Karpas-422 (cell line): ENCODE measurements around the gene KIF25. TPM values are rescaled to one million over a fixed set of nuclear protein-coding genes. Genes with fewer than 3 reads are reported as not detected.

Experiments used
- DNase-seq: peaks from one replicate; pipeline ENCODE4 v3.0.0-alpha.2; 2015
- H2AFZ ChIP-seq: fragments of 200-600 bp; sonication (generic); 2 replicates; pipeline ENCODE4 v1.6.1; 2014; ENCODE audit warnings: antibody characterized with exemption, low read length, mixed read lengths
- H3K27ac ChIP-seq: fragments of 200-600 bp; sonication (generic); 2 replicates; pipeline ENCODE4 v1.5.1; 2014; ENCODE audit warnings: mild to moderate bottlenecking, low read length, moderate library complexity
- H3K27me3 ChIP-seq: fragments of 200-600 bp; sonication (generic); 2 replicates; pipeline ENCODE4 v1.6.1; 2014; ENCODE audit warnings: low read length, mixed read lengths
- H3K36me3 ChIP-seq: fragments of 200-600 bp; sonication (generic); 2 replicates; pipeline ENCODE4 v1.6.1; 2014; ENCODE audit warnings: low read length, mixed read lengths; ENCODE audit not compliant: insufficient read depth
- H3K4me1 ChIP-seq: fragments of 200-600 bp; sonication (generic); 2 replicates; pipeline ENCODE4 v1.6.1; 2014; ENCODE audit warnings: mild to moderate bottlenecking, low read length, mixed read lengths
- H3K4me2 ChIP-seq: fragments of 200-600 bp; sonication (generic); 2 replicates; pipeline ENCODE4 v1.6.1; 2014; ENCODE audit warnings: low read length, low read depth, mild to moderate bottlenecking; ENCODE audit not compliant: poor library complexity, severe bottlenecking
- H3K4me3 ChIP-seq: fragments of 200-600 bp; sonication (generic); 2 replicates; pipeline ENCODE4 v1.5.1; 2014; ENCODE audit warnings: mild to moderate bottlenecking, antibody characterized with exemption, low read length, mixed read lengths
- H3K79me2 ChIP-seq: fragments of 200-600 bp; sonication (generic); 2 replicates; pipeline ENCODE4 v1.6.1; 2014; ENCODE audit warnings: mild to moderate bottlenecking, low read length, mixed read lengths
- H3K9ac ChIP-seq: fragments of 200-600 bp; sonication (generic); 2 replicates; pipeline ENCODE4 v1.6.0; 2014; ENCODE audit warnings: low read length
- H3K9me2 ChIP-seq: fragments of 200-600 bp; sonication (generic), shearing (Covaris generic); replicated peaks from 2 replicates; pipeline ENCODE4 v1.6.0; 2014; ENCODE audit warnings: mild to moderate bottlenecking, low read length, moderate library complexity; ENCODE audit not compliant: insufficient read depth
- H3K9me3 ChIP-seq: fragments of 300-700, 200-600 bp; sonication (generic); 2 replicates; pipeline ENCODE4 v1.6.1; 2014; ENCODE audit warnings: low read length, mixed read lengths
- H4K20me1 ChIP-seq: fragments of 200-600 bp; sonication (generic); 2 replicates; pipeline ENCODE4 v1.6.1; 2014; ENCODE audit warnings: mild to moderate bottlenecking, antibody characterized with exemption, low read length, low read depth; ENCODE audit not compliant: insufficient read depth
- total RNA-seq: library from RNA; depleted of rRNA; stranded (reverse); fragments of >200 nt; shearing (Covaris generic); gene quantifications from 2 replicates; pipeline ENCODE4 v1.2.3, GENCODE V29; 2014; ENCODE audit warnings: low replicate concordance

The KIF25 gene
- total RNA-seq, 1 experiment from 2014 or later, result not detected

DNA sequence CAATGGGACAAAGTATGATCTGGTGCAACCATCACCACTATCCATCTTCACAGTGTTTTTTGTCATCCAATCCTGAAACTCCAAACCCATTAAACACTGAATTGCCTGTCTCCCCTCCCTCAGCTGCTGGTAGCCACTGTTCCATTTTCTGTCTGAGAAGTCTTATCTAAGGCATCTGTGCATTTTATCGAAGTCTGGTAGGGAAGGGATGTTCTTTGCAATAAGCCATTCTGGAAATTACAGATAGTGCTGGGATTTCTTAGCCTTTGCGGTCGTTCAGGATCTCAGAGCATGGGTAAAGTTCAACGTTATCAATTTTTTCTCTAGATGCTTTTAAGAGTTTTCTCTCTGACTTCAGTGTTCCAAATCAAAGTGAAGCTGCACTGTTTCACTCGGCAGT lies 24.1 kb downstream of the KIF25 start:
- no peak for DNase-seq
- Histone ChIP-seq H3K4me2 (no peak overlapping the region), H3K9ac (no peak overlapping the region), H3K36me3 (no peaks in the 10 kb centered on the region), H3K9me3 (no peaks in the 10 kb centered on the region), H3K79me2 (no peaks in the 10 kb centered on the region), H3K4me3 (no peak overlapping the region), H3K9me2 (no peaks in the 10 kb centered on the region), H3K27me3 (no peaks in the 10 kb centered on the region), H4K20me1 (no peaks in the 10 kb centered on the region), H2AFZ (no peak overlapping the region), H3K27ac (no peak overlapping the region), H3K4me1 (no peaks in the 10 kb centered on the region)

DNA sequence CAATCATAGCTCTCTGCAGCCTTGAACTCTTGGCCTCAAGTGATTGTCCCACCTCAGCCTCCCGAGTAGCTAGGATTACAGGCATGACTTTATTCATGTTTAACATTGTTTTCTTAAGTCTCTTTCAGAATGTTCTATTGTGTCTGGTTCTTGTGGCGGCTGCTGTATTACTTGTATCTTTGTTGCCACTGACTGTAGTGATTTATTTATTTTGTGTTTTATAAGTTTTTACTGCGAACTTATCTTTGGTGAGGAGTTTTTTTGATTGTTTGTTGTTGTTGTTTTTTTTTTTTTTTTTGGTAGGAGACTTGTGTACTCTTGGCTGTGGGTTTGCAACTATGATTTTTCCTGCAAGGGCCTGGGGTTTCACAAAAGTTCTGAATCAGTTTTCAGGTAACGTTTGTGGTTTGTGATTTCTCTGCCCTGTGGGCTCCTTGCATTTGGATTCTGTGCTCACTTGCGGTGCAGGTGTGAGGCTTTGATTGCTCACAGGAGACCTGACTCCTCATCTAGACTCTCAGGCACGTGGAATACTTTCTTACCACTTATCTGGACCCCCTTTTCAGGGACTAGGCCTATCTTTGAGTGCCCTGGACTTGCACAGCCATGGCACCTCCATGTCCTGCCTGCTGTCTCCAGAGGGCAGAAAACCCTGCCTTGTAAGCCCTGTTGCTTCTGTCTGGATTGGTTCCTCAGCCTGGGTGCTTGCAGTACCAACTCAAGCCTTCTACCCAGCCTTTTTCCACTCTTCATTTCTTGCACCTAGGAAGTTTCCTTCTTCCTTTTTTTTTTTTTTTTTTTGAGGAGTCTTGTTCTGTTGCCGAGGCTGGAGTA lies 25.2 kb downstream of the KIF25 start:
- H3K9me3 ChIP-seq, result no peaks in the 10 kb centered on the region
- H3K9ac ChIP-seq, result no peak overlapping the region
- no peaks in the 10 kb centered on the region for H3K9me2 ChIP-seq
- no peak for DNase-seq
- H4K20me1 ChIP-seq, result no peaks in the 10 kb centered on the region
- no peak overlapping the region for H3K4me2 ChIP-seq
- no peaks in the 10 kb centered on the region for H3K4me1 ChIP-seq
- no peak overlapping the region for H3K4me3 ChIP-seq
- H3K27me3 ChIP-seq, result no peaks in the 10 kb centered on the region
- no peak overlapping the region for H2AFZ ChIP-seq
- no peak overlapping the region for H3K27ac ChIP-seq
- no peaks in the 10 kb centered on the region for H3K36me3 ChIP-seq
- no peaks in the 10 kb centered on the region for H3K79me2 ChIP-seq

DNA sequence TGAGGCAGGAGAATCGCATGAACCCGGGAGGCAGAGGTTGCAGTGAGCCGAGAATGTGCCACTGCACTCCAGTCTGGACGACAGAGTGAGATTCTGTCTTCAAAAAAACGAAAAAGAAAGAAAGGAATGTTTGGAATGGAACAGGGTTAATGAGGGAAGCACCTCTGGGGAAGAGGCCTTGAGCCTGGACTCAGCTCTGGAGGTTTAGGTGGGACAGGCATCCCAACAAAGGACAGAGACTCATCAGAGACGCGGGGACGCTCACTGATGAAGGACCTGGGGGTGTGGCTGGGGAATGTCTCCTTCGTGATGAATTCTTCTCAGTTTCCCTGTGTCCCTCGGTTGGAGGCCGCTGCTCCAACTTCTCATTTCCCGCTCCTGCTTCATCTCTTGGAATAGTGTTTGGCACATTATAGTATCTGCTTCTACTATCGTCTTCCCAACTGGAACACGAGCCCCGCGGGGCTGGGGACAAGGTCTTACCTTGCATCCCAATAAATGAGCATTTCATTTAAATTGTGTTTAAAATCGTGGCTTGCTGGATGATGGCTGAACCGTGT lies 27.6 kb downstream of the KIF25 start:
- H3K27ac ChIP-seq, result no peak overlapping the region
- DNase-seq, result no peak
- H3K4me2 ChIP-seq, result no peak overlapping the region
- no peaks in the 10 kb centered on the region for H3K27me3 ChIP-seq
- no peaks in the 10 kb centered on the region for H3K9me2 ChIP-seq
- no peaks in the 10 kb centered on the region for H3K79me2 ChIP-seq
- H3K36me3 ChIP-seq, result no peaks in the 10 kb centered on the region
- H3K9me3 ChIP-seq, result no peaks in the 10 kb centered on the region
- H3K4me3 ChIP-seq, result no peak overlapping the region
- no peaks in the 10 kb centered on the region for H3K4me1 ChIP-seq
- H3K9ac ChIP-seq, result no peak overlapping the region
- H2AFZ ChIP-seq, result no peak overlapping the region
- H4K20me1 ChIP-seq, result no peaks in the 10 kb centered on the region

DNA sequence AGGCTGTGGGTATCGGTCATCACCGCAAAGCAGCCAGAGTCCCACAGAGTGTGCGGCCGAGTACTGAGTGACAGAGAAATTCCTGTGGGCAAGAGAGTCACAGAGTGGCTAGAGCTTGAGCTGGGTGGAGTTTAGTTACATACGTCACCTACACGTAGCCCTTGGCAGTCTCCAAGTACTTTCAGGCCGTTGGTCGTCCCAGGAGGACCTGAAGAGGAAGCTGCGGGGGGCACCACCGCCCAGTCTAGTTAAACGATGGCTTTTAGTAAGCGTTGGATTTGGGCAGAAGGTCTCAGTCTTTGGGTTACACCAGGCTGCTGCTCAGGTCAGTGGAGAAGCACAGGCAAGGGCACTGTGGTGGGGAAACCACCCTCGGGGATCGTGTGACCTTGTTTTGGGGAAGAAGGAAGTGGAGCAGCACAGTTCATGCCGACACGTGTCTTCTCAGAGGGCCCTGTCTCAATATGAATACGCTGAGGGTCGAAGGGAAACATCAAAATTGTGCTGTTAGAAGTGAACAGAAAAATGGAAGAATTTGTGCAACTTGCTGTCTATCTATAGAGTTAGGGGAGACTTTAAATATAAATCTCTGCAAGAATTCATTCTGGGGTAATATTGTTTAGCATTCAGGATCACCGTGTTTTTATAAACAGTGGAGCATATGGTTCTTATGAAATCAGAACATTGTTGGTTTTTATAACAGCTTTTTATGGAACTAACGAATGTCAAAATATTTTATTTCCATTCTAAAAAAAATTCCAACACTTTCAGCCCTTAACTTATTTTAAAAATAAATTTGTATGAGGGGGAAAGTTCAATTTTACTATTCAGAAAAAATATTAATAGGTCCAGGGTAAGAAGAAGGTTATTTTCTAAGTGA lies 28.6 kb downstream of the KIF25 start:
- no peak overlapping the region for H2AFZ ChIP-seq
- H3K4me1 ChIP-seq, result no peaks in the 10 kb centered on the region
- H3K4me3 ChIP-seq, result no peak overlapping the region

DNA sequence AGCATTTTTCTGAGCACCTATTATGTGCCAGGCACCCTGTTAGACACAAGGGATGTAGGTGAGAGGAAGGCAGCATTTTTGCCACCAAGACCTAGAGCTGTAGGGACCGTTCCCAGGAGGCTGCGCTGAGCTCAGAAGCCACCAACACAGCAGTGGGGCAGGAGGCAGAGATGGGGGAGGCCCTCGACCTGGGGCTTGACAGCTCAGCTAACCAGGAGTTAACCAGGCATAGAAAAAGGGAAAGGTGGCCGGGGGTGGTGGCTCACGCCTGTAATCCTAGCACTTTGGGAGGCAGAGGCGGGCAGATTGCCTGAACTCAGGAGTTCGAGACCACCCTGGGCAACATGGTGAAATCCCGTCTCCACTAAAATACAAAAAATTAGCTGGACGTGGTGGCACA lies 29.5 kb downstream of the KIF25 start:
- Histone ChIP-seq H3K4me3 (no peak overlapping the region), H4K20me1 (no peaks in the 10 kb centered on the region), H3K9me3 (no peaks in the 10 kb centered on the region), H3K27me3 (no peaks in the 10 kb centered on the region), H3K79me2 (no peaks in the 10 kb centered on the region), H3K9me2 (no peaks in the 10 kb centered on the region), H3K36me3 (no peaks in the 10 kb centered on the region), H3K9ac (no peak overlapping the region), H3K4me1 (no peaks in the 10 kb centered on the region), H3K4me2 (no peak overlapping the region), H3K27ac (no peak overlapping the region), H2AFZ (no peak overlapping the region)
- DNase-seq, result no peak

More for the DNA sequence above, 28.6 kb downstream of the KIF25 start:
- Histone ChIP-seq H3K4me2 (no peak overlapping the region), H3K36me3 (no peaks in the 10 kb centered on the region), H3K9me3 (no peaks in the 10 kb centered on the region), H3K27ac (no peak overlapping the region), H3K79me2 (no peaks in the 10 kb centered on the region), H3K27me3 (no peaks in the 10 kb centered on the region), H3K9me2 (no peaks in the 10 kb centered on the region), H4K20me1 (no peaks in the 10 kb centered on the region), H3K9ac (no peak overlapping the region)
- DNase-seq, result no peak

DNA sequence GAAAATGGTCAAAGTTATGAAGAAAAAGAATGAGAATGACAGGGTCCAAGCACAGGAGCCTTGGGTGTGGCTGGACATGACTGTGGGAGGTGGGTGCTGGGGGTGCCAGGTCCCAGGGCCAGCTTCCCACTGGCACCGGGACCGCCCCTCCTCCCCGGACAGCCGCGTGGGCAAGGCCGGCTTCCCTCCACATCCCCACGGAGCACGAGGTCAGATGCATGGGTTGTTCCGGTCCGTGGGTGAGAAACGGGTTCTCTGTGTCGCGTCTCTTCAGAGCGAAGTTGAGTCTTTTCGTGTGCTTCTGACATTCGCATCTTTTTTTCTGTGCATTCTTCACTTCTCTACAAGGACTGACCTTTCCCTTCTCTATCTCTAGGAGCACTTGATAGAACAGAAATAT lies 30.1 kb downstream of the KIF25 start:
- no peak overlapping the region for H3K4me3 ChIP-seq
- no peak overlapping the region for H2AFZ ChIP-seq
- DNase-seq, result no peak
- H3K79me2 ChIP-seq, result no peaks in the 10 kb centered on the region
- H3K4me1 ChIP-seq, result no peaks in the 10 kb centered on the region
- H3K27ac ChIP-seq, result no peak overlapping the region
- H3K9ac ChIP-seq, result no peak overlapping the region
- no peaks in the 10 kb centered on the region for H3K27me3 ChIP-seq
- no peak overlapping the region for H3K4me2 ChIP-seq
- no peaks in the 10 kb centered on the region for H3K9me2 ChIP-seq
- no peaks in the 10 kb centered on the region for H3K36me3 ChIP-seq
- H3K9me3 ChIP-seq, result no peaks in the 10 kb centered on the region
- no peaks in the 10 kb centered on the region for H4K20me1 ChIP-seq

DNA sequence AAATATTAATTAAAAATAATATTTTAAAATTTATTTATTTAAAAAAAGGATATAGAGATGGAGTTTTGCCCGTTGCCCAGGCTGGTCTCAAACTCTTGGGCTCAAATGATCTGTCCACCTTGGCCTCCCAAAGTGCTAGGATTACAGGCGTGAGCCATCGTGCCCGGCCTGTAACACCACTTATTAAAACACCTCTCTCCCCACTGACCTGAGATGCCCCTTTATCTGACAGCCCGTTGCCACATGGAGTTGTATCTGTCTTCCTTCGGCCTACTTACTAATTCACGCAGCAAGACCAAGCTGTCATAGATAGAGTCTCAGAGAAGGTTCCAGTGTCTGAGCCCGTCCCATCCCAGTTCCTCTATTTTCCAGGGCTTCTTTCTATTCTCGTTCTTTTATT lies 30.7 kb downstream of the KIF25 start:
- no peak for DNase-seq
- H3K27me3 ChIP-seq, result no peaks in the 10 kb centered on the region
- no peak overlapping the region for H3K9ac ChIP-seq
- H2AFZ ChIP-seq, result no peak overlapping the region
- no peak overlapping the region for H3K27ac ChIP-seq
- no peaks in the 10 kb centered on the region for H3K9me3 ChIP-seq
- no peaks in the 10 kb centered on the region for H3K79me2 ChIP-seq
- no peaks in the 10 kb centered on the region for H3K36me3 ChIP-seq
- H3K9me2 ChIP-seq, result no peaks in the 10 kb centered on the region
- no peak overlapping the region for H3K4me2 ChIP-seq
- H3K4me1 ChIP-seq, result no peaks in the 10 kb centered on the region
- H3K4me3 ChIP-seq, result no peak overlapping the region
- H4K20me1 ChIP-seq, result no peaks in the 10 kb centered on the region
